ENCODE data around the gene RELN.

Gene RELN

GRCh38 chr7:103594186-103594585, 395.3 kb downstream of the RELN start:
- ChIA-PET CTCF (interaction anchor here (1.5 to 2.1 kb wide), 2 partner anchors 9 to 22 kb away, joined by 4 to 6 read pairs; no protein-coding TSS in a partner anchor), POLR2A (no interaction called here)
- no peak for TF ChIP-seq CTCF (IDR thresholded peaks at IDR 0.05; ENCODE audit: control extremely low read depth, extremely low read depth, low read depth, missing control alignments)
- no peak for DNase-seq (ENCODE audit: extremely low spot score)

GRCh38 chr7:103593691-103594090, 395.8 kb downstream of the RELN start:
- TF ChIP-seq CTCF (IDR thresholded peaks at IDR 0.05; ENCODE audit: control extremely low read depth, extremely low read depth, low read depth, missing control alignments), result no peak
- CTCF ChIA-PET, result interaction anchor here (1.5 to 2.1 kb wide), 2 partner anchors 10 to 22 kb away, joined by 4 to 6 read pairs; no protein-coding TSS in a partner anchor
- no peak for DNase-seq (ENCODE audit: extremely low spot score)

GRCh38 chr7:103592844-103593243, 396.6 kb downstream of the RELN start:
- no peak for DNase-seq (ENCODE audit: extremely low spot score)
- CTCF ChIA-PET, result interaction anchor here (1.3 to 2.1 kb wide), 4 partner anchors 10 to 25 kb away, joined by 3 to 6 read pairs (median 4); no protein-coding TSS in a partner anchor
- POLR2A ChIA-PET, result no interaction called here
- TF ChIP-seq CTCF (IDR thresholded peaks at IDR 0.05; ENCODE audit: control extremely low read depth, extremely low read depth, low read depth, missing control alignments), result no peak

More at GRCh38 chr7:103593691-103594090, 395.8 kb downstream of the RELN start:
- POLR2A ChIA-PET, result no interaction called here

GRCh38 chr7:103592187-103592586, 397.3 kb downstream of the RELN start:
- no peak for DNase-seq (ENCODE audit: extremely low spot score)
- CTCF ChIA-PET, result interaction anchor here (1.3 to 2.1 kb wide), 4 partner anchors 12 to 26 kb away, joined by 3 to 6 read pairs (median 4); no protein-coding TSS in a partner anchor
- no peak for TF ChIP-seq CTCF (IDR thresholded peaks at IDR 0.05; ENCODE audit: control extremely low read depth, extremely low read depth, low read depth, missing control alignments)
- POLR2A ChIA-PET, result no interaction called here

- ChIA-PET POLR2A (no interaction called here), CTCF (interaction anchor here (1.0 to 1.6 kb wide), 3 partner anchors 11 to 17 kb away, joined by 3 to 4 read pairs (median 4); no protein-coding TSS in a partner anchor)
- no peak for DNase-seq (ENCODE audit: extremely low spot score)
- TF ChIP-seq CTCF (IDR thresholded peaks at IDR 0.05; ENCODE audit: control extremely low read depth, extremely low read depth, low read depth, missing control alignments), result no peak
Measured at GRCh38 chr7:103580031-103580430, 409.4 kb downstream of the RELN start.

GRCh38 chr7:103577059-103577458, 412.4 kb downstream of the RELN start:
- CTCF ChIA-PET, result no interaction called here
- DNase-seq (ENCODE audit: extremely low spot score), result no peak

More at GRCh38 chr7:103577059-103577458, 412.4 kb downstream of the RELN start:
- POLR2A ChIA-PET, result no interaction called here
- TF ChIP-seq CTCF (IDR thresholded peaks at IDR 0.05; ENCODE audit: control extremely low read depth, extremely low read depth, low read depth, missing control alignments), result no peak
